Keratinocyte (primary cell): Measurements from ENCODE around the gene ARHGAP8. TPM values are rescaled to one million over a fixed set of nuclear protein-coding genes. Genes with fewer than 3 reads are reported as not detected.

Experiments used
- DNase-seq: peaks from one replicate; pipeline ENCODE4 v3.0.0-alpha.2; 2011; ENCODE audit warnings: low read depth, missing footprints, low spot score
- FAIRE-seq: peaks from 2 replicates; lab custom pipeline; 2011; peaks lifted over from hg19 to GRCh38; lab: Jason Lieb, UNC
- H2AFZ ChIP-seq: 2 replicates; pipeline ENCODE4 v1.6.0; 2012; ENCODE audit warnings: low read length, control low read depth, inconsistent platforms; ENCODE audit not compliant: control insufficient read depth
- H3K27ac ChIP-seq: 2 replicates; pipeline ENCODE4 v1.5.1; 2011; ENCODE audit warnings: low read length; ENCODE audit not compliant: control insufficient read depth, insufficient read depth
- H3K27me3 ChIP-seq: 3 replicates; pipeline ENCODE4 v1.6.0; 2011; ENCODE audit warnings: low read length; ENCODE audit not compliant: control insufficient read depth, insufficient read depth; ENCODE audit errors: extremely low read depth
- H3K36me3 ChIP-seq, 2 experiments: 2 replicates in 1 of 2; 3 replicates in 1 of 2; pipeline ENCODE4 v1.5.1; 2011; ENCODE audit warnings: low read length in 2 of 2, mild to moderate bottlenecking in 1 of 2; ENCODE audit not compliant: control insufficient read depth in 2 of 2, insufficient read depth in 2 of 2; ENCODE audit errors: extremely low read depth in 1 of 2
- H3K4me1 ChIP-seq: 3 replicates; pipeline ENCODE4 v1.5.1; 2011; ENCODE audit warnings: low read length; ENCODE audit not compliant: control insufficient read depth, insufficient read depth; ENCODE audit errors: extremely low read depth
- H3K4me2 ChIP-seq: 3 replicates; pipeline ENCODE4 v1.6.0; 2011; ENCODE audit warnings: low read depth, low read length; ENCODE audit not compliant: control insufficient read depth, insufficient read depth; ENCODE audit errors: extremely low read depth
- H3K4me3 ChIP-seq, 3 experiments: fragments of 200-600 bp in 1 of 3; sonication (generic) in 1 of 3; 2 replicates in 2 of 3; 3 replicates in 1 of 3; pipeline ENCODE4 v1.5.1; 2011 to 2016; ENCODE audit warnings: low read length in 3 of 3, mild to moderate bottlenecking in 3 of 3, control low read depth in 2 of 3, inconsistent platforms in 1 of 3, low read depth in 1 of 3, mixed read lengths in 1 of 3, mixed run types in 1 of 3, moderate library complexity in 1 of 3; ENCODE audit not compliant: control insufficient read depth in 2 of 3, insufficient read depth in 2 of 3; ENCODE audit errors: extremely low read depth in 1 of 3
- H3K79me2 ChIP-seq: 2 replicates; pipeline ENCODE4 v1.6.0; 2012; ENCODE audit warnings: low read length; ENCODE audit not compliant: control insufficient read depth, insufficient read depth
- H3K9ac ChIP-seq: 3 replicates; pipeline ENCODE4 v1.6.0; 2011; ENCODE audit warnings: low read length; ENCODE audit not compliant: control insufficient read depth, insufficient read depth; ENCODE audit errors: extremely low read depth
- H3K9me1 ChIP-seq: 3 replicates; pipeline ENCODE4 v1.6.0; 2011; ENCODE audit warnings: low read length; ENCODE audit not compliant: control insufficient read depth, insufficient read depth; ENCODE audit errors: extremely low read depth
- H3K9me3 ChIP-seq: 2 replicates; pipeline ENCODE4 v1.5.1; 2012; ENCODE audit warnings: low read depth, low read length; ENCODE audit not compliant: control insufficient read depth
- H4K20me1 ChIP-seq: 3 replicates; pipeline ENCODE4 v1.6.0; 2011; ENCODE audit warnings: low read length; ENCODE audit not compliant: control insufficient read depth, insufficient read depth; ENCODE audit errors: extremely low read depth
- EZH2 ChIP-seq: IDR thresholded peaks from one replicate; pipeline ENCODE4 v1.6.1; 2012; ENCODE audit warnings: inconsistent platforms, mild to moderate bottlenecking, low read length, moderate library complexity
- dilution Hi-C: fragments of 300-500 bp; cut with MboI; formaldehyde crosslinking; loops from one replicate; pipeline ENCODE4 v1.7.0; 2020; ENCODE audit warnings: low sequenced_read_pairs; ENCODE audit not compliant: extremely low pct_ligation_motif_present
- polyA plus RNA-seq, 5 experiments: library from polyadenylated mRNA; depleted of rRNA in 3 of 5; stranded (reverse) in 3 of 5; stranded (forward) in 1 of 5; unstranded in 1 of 5; fragments of >200 nt; gene quantifications; 1 replicate in 1 of 5; 2 replicates in 3 of 5; 3 replicates in 1 of 5; pipeline versions ENCODE4 v1.2.1 to v1.2.3, GENCODE V29; 2011 to 2012; ENCODE audit warnings: missing spikeins in 2 of 5, low read depth in 1 of 5, low replicate concordance in 1 of 5
- TF ChIP-seq, protein P1 (sequence below), 3 experiments: IDR thresholded peaks in 1 of 3; conservative IDR thresholded peaks in 1 of 3; optimal IDR thresholded peaks in 1 of 3; 2 replicates in 2 of 3; 3 replicates in 1 of 3; pipeline versions ENCODE3 to v1.5.1; 2011; ENCODE audit warnings: low read length in 3 of 3, mild to moderate bottlenecking in 3 of 3, moderate library complexity in 2 of 3, control low read depth in 1 of 3, inconsistent platforms in 1 of 3; ENCODE audit not compliant: insufficient read depth in 2 of 3; ENCODE audit errors: extremely low read depth in 1 of 3

ARHGAP8 gene
- polyA plus RNA-seq, 1 donor (not counting 4 experiments of a cell fraction or from before 2014, with no cell fraction given), result 21.3 TPM

DNA sequence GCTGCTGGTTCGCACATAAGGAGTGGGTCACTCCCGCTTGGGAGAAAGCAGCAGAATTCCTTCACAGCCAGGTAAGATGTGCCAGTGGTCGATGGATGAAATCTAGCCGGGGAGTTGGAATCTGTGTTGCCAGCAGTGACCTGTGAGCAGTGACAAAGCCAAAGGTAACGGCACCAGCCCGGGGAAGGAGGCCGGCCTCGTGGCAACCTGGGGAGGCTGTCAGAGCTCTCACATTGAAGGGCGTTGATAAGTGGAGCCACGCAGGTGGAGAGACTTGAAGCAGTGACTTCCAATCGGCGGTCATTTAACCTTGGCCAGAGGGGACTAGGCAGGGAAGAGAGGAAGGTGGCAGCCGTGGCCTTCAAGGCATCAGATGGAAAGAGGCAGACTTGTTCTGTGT, 58.8 kb downstream of the ARHGAP8 start:
- no peak overlapping the region for H3K27ac ChIP-seq
- no peaks in the 10 kb centered on the region for H3K79me2 ChIP-seq
- H3K9me3 ChIP-seq, result no peaks in the 10 kb centered on the region
- peaks cover 3 to 30% of the 10 kb centered on the region in 2 experiments for H3K36me3 ChIP-seq
- H3K4me3 ChIP-seq, result no peak overlapping the region
- DNase-seq (no peak), FAIRE-seq (no peak)
- H2AFZ ChIP-seq, result no peak overlapping the region
- no peak overlapping the region for H3K4me2 ChIP-seq
- no peaks in the 10 kb centered on the region for H3K27me3 ChIP-seq
- dilution Hi-C loops, result no loop called here
- no peak for TF ChIP-seq EZH2
- TF ChIP-seq, protein P1, sequence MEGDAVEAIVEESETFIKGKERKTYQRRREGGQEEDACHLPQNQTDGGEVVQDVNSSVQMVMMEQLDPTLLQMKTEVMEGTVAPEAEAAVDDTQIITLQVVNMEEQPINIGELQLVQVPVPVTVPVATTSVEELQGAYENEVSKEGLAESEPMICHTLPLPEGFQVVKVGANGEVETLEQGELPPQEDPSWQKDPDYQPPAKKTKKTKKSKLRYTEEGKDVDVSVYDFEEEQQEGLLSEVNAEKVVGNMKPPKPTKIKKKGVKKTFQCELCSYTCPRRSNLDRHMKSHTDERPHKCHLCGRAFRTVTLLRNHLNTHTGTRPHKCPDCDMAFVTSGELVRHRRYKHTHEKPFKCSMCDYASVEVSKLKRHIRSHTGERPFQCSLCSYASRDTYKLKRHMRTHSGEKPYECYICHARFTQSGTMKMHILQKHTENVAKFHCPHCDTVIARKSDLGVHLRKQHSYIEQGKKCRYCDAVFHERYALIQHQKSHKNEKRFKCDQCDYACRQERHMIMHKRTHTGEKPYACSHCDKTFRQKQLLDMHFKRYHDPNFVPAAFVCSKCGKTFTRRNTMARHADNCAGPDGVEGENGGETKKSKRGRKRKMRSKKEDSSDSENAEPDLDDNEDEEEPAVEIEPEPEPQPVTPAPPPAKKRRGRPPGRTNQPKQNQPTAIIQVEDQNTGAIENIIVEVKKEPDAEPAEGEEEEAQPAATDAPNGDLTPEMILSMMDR (optimal IDR thresholded peaks at IDR 0.05 in 1 of 3, IDR thresholded peaks at IDR 0.05 in 1 of 3, conservative IDR thresholded peaks at IDR 0.05 in 1 of 3; ENCODE audit: extremely low read depth in 1 of 3, insufficient read depth in 2 of 3, low read length in 3 of 3), result no peak
- no peak overlapping the region for H3K9ac ChIP-seq
- H3K9me1 ChIP-seq, result no peaks in the 10 kb centered on the region
- no peaks in the 10 kb centered on the region for H3K4me1 ChIP-seq
- no peaks in the 10 kb centered on the region for H4K20me1 ChIP-seq

DNA sequence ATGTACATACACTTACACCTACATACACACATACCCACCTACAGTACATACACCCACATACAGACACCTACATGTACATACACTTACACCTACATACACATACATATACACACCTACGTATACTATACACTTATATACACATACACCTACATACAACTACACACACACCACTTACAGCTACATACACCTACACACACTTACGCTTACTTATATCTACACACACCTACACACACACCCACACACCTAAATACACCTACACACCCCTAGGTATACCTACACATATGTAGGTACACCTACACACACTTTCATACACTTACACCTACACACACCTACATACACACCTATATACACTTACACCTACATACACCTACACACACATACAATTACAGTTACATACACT, 61.0 kb downstream of the ARHGAP8 start:
- H3K9me3 ChIP-seq, result no peaks in the 10 kb centered on the region
- H4K20me1 ChIP-seq, result no peaks in the 10 kb centered on the region
- H3K4me3 ChIP-seq, result no peak overlapping the region
- no peak for DNase-seq
- FAIRE-seq, result no peak
- H2AFZ ChIP-seq, result no peak overlapping the region
- H3K36me3 ChIP-seq, result peaks cover 3 to 28% of the 10 kb centered on the region in 2 experiments
- dilution Hi-C loops, result no loop called here
- no peaks in the 10 kb centered on the region for H3K79me2 ChIP-seq
- H3K27me3 ChIP-seq, result no peaks in the 10 kb centered on the region
- H3K4me2 ChIP-seq, result no peak overlapping the region
- H3K27ac ChIP-seq, result no peak overlapping the region
- TF ChIP-seq, protein P1 (optimal IDR thresholded peaks at IDR 0.05 in 1 of 3, IDR thresholded peaks at IDR 0.05 in 1 of 3, conservative IDR thresholded peaks at IDR 0.05 in 1 of 3; ENCODE audit: extremely low read depth in 1 of 3, insufficient read depth in 2 of 3, low read length in 3 of 3), result no peak
- no peak for TF ChIP-seq EZH2
- H3K9ac ChIP-seq, result no peak overlapping the region
- H3K4me1 ChIP-seq, result no peaks in the 10 kb centered on the region
- no peaks in the 10 kb centered on the region for H3K9me1 ChIP-seq
